Esophagus muscularis mucosa (tissue), 4 donors: ENCODE results near the gene MCL1.
"Not testable (repeated sequence)": the region's sequence is repeated elsewhere in the genome, so short reads cannot be mapped to it uniquely, and the experiment has no call there.

Experiments
- EP300 ChIP-seq: sonication (generic); formaldehyde crosslinking; IDR thresholded peaks from one replicate; pipeline ENCODE4 v1.6.1; 2017; ENCODE audit warnings: antibody characterized with exemption
- POLR2A ChIP-seq: fragments of 450-650 bp; IDR thresholded peaks from one replicate; pipeline ENCODE4 v1.6.1; 2017; ENCODE audit warnings: antibody characterized with exemption, moderate library complexity, mild to moderate bottlenecking, low read depth
- POLR2AphosphoS5 ChIP-seq, 2 donors: sonication (generic); formaldehyde crosslinking; IDR thresholded peaks; one replicate each; pipeline ENCODE4 v1.6.1; 2017; ENCODE audit warnings: antibody characterized with exemption in 2 of 2
- TF ChIP-seq, protein P1 (sequence below), 3 experiments: fragments of 200-600 bp in 2 of 3; fragments of 450-650 bp in 1 of 3; sonication (generic) in 2 of 3; IDR thresholded peaks; one replicate each; pipeline ENCODE4 v1.5.1; 2017 to 2019; ENCODE audit warnings: antibody characterized with exemption in 3 of 3, mild to moderate bottlenecking in 2 of 3, moderate library complexity in 1 of 3

DNA sequence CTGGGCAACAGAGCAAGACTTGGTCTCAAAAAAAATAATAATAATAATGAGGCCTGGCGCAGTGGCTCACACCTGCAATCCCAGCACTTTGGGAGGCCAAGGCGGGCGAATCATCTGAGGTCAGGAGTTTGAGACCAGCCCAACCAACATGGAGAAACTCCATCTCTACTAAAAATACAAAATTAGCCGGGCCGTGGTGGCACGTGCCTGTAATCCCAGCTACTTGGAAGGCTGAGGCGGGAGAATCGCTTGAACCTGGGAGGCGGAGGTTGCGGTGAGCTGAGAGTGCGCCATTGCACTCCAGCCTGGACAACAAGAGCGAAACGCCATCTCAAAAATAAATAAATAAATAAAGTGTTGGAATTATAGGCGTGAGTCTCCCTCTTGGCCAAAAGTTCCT lies 2.6 kb upstream of the MCL1 start:
- TF ChIP-seq, protein P1, sequence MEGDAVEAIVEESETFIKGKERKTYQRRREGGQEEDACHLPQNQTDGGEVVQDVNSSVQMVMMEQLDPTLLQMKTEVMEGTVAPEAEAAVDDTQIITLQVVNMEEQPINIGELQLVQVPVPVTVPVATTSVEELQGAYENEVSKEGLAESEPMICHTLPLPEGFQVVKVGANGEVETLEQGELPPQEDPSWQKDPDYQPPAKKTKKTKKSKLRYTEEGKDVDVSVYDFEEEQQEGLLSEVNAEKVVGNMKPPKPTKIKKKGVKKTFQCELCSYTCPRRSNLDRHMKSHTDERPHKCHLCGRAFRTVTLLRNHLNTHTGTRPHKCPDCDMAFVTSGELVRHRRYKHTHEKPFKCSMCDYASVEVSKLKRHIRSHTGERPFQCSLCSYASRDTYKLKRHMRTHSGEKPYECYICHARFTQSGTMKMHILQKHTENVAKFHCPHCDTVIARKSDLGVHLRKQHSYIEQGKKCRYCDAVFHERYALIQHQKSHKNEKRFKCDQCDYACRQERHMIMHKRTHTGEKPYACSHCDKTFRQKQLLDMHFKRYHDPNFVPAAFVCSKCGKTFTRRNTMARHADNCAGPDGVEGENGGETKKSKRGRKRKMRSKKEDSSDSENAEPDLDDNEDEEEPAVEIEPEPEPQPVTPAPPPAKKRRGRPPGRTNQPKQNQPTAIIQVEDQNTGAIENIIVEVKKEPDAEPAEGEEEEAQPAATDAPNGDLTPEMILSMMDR (IDR thresholded peaks at IDR 0.05): not testable (repeated sequence)
- not testable (repeated sequence) for TF ChIP-seq POLR2A; POLR2AphosphoS5 (IDR thresholded peaks at IDR 0.05); EP300
